Neural progenitor cell (in vitro differentiated cells): ENCODE measurements around the gene ATXN1. TPM values are rescaled to one million over a fixed set of nuclear protein-coding genes. Genes with fewer than 3 reads are reported as not detected.

Experiments used
- DNase-seq: peaks from one replicate; pipeline ENCODE4 v3.0.0-alpha.2; 2016; ENCODE audit warnings: low spot score
- H2AFZ ChIP-seq: fragments of 200-600 bp; sonication (generic); replicated peaks from 2 replicates; pipeline ENCODE4 v1.6.1; 2016; ENCODE audit warnings: antibody characterized with exemption
- H3F3A ChIP-seq: fragments of 200-600 bp; sonication (generic); 2 replicates; pipeline ENCODE4 v1.6.1; 2016; ENCODE audit warnings: antibody characterized with exemption, low read depth
- H3K27ac ChIP-seq: fragments of 200-600 bp; sonication (generic); 2 replicates; pipeline ENCODE4 v1.5.1; 2016; ENCODE audit warnings: mild to moderate bottlenecking
- H3K27me3 ChIP-seq: fragments of 200-600 bp; sonication (generic); 2 replicates; pipeline ENCODE4 v1.6.1; 2016; ENCODE audit warnings: mild to moderate bottlenecking, moderate library complexity
- H3K36me3 ChIP-seq: fragments of 200-600 bp; sonication (generic); 2 replicates; pipeline ENCODE4 v1.5.1; 2016
- H3K4me1 ChIP-seq: fragments of 200-600 bp; sonication (generic); 2 replicates; pipeline ENCODE4 v1.6.1; 2016; ENCODE audit warnings: mixed run types
- H3K4me2 ChIP-seq: fragments of 200-600 bp; sonication (generic); 2 replicates; pipeline ENCODE4 v1.6.1; 2016
- H3K4me3 ChIP-seq: fragments of 200-600 bp; sonication (generic); 2 replicates; pipeline ENCODE4 v1.5.1; 2016
- H3K79me2 ChIP-seq: fragments of 200-600 bp; sonication (generic); 2 replicates; pipeline ENCODE4 v1.6.1; 2016; ENCODE audit warnings: low read depth
- H3K9ac ChIP-seq: fragments of 200-600 bp; sonication (generic); 2 replicates; pipeline ENCODE4 v1.6.1; 2016
- H3K9me3 ChIP-seq: fragments of 200-600 bp; sonication (generic); 2 replicates; pipeline ENCODE4 v1.5.1; 2016; ENCODE audit warnings: low read depth
- H4K20me1 ChIP-seq: fragments of 200-600 bp; sonication (generic); 2 replicates; pipeline ENCODE4 v1.6.1; 2016; ENCODE audit warnings: low read depth
- H3K27ac Mint-ChIP-seq: 3 replicates; pipeline ENCODE4 v1.8.0; 2021; ENCODE audit warnings: mixed read lengths
- H3K27me3 Mint-ChIP-seq: 2 replicates; pipeline ENCODE4 v1.8.0; 2022; ENCODE audit warnings: low read depth, mild to moderate bottlenecking, inconsistent platforms, moderate library complexity, mixed read lengths; ENCODE audit not compliant: insufficient read depth
- H3K36me3 Mint-ChIP-seq: 3 replicates; pipeline ENCODE4 v1.8.0; 2021; ENCODE audit warnings: mixed read lengths
- H3K4me1 Mint-ChIP-seq: 3 replicates; pipeline ENCODE4 v1.8.0; 2021; ENCODE audit warnings: mixed read lengths
- H3K4me3 Mint-ChIP-seq: 3 replicates; pipeline ENCODE4 v1.8.0; 2021; ENCODE audit warnings: mild to moderate bottlenecking, moderate library complexity, mixed read lengths
- H3K9me3 Mint-ChIP-seq: 3 replicates; pipeline ENCODE4 v1.8.0; 2020; ENCODE audit warnings: mixed read lengths
- EZH2 ChIP-seq: fragments of 200-600 bp; sonication (generic); IDR thresholded peaks from 2 replicates; pipeline ENCODE4 v1.6.1; 2017; ENCODE audit warnings: antibody characterized with exemption, mild to moderate bottlenecking, moderate library complexity
- EZH2phosphoT487 ChIP-seq: fragments of 200-600 bp; sonication (generic); IDR thresholded peaks from 2 replicates; pipeline ENCODE4 v1.6.1; 2017; ENCODE audit warnings: antibody characterized with exemption
- total RNA-seq: library from RNA; depleted of rRNA; stranded (reverse); fragments of >200 nt; gene quantifications from 2 replicates; pipeline ENCODE4 v1.2.3, GENCODE V29; 2015; ENCODE audit warnings: low replicate concordance
- TF ChIP-seq, protein P1 (sequence below): fragments of 200-600 bp; sonication (generic); IDR thresholded peaks from 2 replicates; pipeline ENCODE4 v1.5.1; 2017; ENCODE audit warnings: antibody characterized with exemption, mild to moderate bottlenecking

ATXN1 gene
- total RNA-seq, 1 donor from 2014 or later: 3.6 TPM

DNA sequence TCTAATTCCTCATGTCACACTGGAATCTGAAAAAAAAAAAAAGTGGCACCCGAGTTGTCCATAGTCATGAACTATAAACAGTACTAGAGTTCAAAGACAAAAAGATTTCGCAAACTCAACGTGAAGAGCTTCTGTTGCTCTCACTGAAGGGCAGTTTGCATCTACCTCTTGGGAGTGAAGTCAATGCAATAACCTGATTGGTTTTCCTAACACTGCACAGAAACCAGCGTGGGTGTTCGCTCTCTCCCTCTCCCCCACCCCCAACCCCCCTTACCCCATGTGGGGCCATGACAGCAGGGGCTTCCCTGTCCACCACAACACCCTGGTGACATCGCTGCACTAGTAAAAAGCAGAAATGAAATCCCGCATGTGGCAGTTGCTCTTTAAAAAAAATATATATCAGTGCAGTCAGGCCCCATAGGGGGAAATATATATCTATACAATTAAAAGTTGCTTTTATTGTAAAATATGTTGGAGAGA lies 456.0 kb downstream of the ATXN1 start:
- Mint-ChIP-seq H3K9me3 (no peaks in the 10 kb centered on the region), H3K27me3 (peaks cover 18% of the 10 kb centered on the region), H3K4me1 (peaks cover 64% of the 10 kb centered on the region), H3K4me3 (peak overlapping the region; percentile 30), H3K36me3 (no peaks in the 10 kb centered on the region), H3K27ac (no peak overlapping the region)
- Histone ChIP-seq H3K9me3 (no peaks in the 10 kb centered on the region), H3K27ac (no peak overlapping the region), H3K27me3 (no peaks in the 10 kb centered on the region), H3K4me3 (no peak overlapping the region), H2AFZ (no peak overlapping the region), H4K20me1 (no peaks in the 10 kb centered on the region), H3K9ac (no peak overlapping the region), H3F3A (no peaks in the 10 kb centered on the region), H3K79me2 (no peaks in the 10 kb centered on the region), H3K36me3 (no peaks in the 10 kb centered on the region), H3K4me2 (no peak overlapping the region), H3K4me1 (peaks cover 10% of the 10 kb centered on the region)
- DNase-seq: no peak
- TF ChIP-seq, protein P1, sequence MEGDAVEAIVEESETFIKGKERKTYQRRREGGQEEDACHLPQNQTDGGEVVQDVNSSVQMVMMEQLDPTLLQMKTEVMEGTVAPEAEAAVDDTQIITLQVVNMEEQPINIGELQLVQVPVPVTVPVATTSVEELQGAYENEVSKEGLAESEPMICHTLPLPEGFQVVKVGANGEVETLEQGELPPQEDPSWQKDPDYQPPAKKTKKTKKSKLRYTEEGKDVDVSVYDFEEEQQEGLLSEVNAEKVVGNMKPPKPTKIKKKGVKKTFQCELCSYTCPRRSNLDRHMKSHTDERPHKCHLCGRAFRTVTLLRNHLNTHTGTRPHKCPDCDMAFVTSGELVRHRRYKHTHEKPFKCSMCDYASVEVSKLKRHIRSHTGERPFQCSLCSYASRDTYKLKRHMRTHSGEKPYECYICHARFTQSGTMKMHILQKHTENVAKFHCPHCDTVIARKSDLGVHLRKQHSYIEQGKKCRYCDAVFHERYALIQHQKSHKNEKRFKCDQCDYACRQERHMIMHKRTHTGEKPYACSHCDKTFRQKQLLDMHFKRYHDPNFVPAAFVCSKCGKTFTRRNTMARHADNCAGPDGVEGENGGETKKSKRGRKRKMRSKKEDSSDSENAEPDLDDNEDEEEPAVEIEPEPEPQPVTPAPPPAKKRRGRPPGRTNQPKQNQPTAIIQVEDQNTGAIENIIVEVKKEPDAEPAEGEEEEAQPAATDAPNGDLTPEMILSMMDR: no peak
- TF ChIP-seq EZH2 (no peak), EZH2phosphoT487 (no peak)

DNA sequence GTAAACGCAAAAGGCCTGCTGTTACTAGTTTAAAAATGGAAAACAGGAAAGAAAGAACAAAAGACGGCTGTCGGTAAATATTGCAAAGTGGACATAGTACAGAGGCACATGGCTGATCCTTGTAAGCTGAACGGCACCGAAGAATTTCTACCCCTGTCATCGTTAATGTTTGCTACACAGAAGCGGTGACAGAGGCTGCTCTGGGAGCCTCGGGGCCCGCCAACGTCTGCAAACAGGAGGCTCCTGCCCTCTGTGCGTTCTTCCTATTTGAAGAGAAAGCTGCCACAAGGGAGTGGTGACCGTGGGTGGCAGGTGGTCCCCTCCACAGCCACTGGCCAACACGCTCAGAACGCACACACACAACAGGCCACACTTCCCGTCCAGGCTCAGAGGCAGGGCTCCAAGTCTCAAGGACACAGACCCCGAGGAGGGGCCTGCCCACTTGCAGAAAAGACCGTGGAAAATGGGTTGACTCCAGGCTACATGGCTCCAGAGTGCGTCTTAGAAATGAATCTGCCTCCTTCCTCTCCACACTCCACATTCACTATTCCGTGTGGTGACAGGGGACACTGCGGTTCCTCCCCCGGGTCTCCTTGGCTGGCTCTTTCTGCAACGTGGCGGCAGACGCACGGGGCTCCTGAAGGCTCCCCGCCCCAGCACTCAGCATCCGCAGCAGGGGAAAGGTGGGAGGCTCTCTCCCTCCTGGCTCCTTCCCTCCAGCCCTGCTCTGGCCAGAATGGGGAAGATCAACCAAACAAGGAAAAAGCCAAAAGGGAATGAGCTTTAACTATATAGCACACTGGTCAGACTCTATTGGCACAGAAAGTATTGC lies 458.3 kb downstream of the ATXN1 start:
- Mint-ChIP-seq H3K36me3 (no peaks in the 10 kb centered on the region), H3K27ac (no peak overlapping the region), H3K4me3 (no peak overlapping the region), H3K4me1 (peaks cover 64% of the 10 kb centered on the region), H3K27me3 (peaks cover 24% of the 10 kb centered on the region), H3K9me3 (no peaks in the 10 kb centered on the region)
- no peaks in the 10 kb centered on the region for H3K9me3 ChIP-seq
- TF ChIP-seq EZH2phosphoT487 (no peak), EZH2 (no peak)
- TF ChIP-seq, protein P1: no peak
- no peaks in the 10 kb centered on the region for H4K20me1 ChIP-seq
- H3K79me2 ChIP-seq: no peaks in the 10 kb centered on the region
- peak overlapping the region; percentile 69 for H2AFZ ChIP-seq
- no peak overlapping the region for H3K4me3 ChIP-seq
- DNase-seq: peak; percentile 39
- peaks cover 10% of the 10 kb centered on the region for H3K4me1 ChIP-seq
- H3K4me2 ChIP-seq: peak overlapping the region; percentile 32
- H3K27me3 ChIP-seq: no peaks in the 10 kb centered on the region
- H3K36me3 ChIP-seq: no peaks in the 10 kb centered on the region
- no peak overlapping the region for H3K27ac ChIP-seq
- H3K9ac ChIP-seq: no peak overlapping the region
- no peaks in the 10 kb centered on the region for H3F3A ChIP-seq

DNA sequence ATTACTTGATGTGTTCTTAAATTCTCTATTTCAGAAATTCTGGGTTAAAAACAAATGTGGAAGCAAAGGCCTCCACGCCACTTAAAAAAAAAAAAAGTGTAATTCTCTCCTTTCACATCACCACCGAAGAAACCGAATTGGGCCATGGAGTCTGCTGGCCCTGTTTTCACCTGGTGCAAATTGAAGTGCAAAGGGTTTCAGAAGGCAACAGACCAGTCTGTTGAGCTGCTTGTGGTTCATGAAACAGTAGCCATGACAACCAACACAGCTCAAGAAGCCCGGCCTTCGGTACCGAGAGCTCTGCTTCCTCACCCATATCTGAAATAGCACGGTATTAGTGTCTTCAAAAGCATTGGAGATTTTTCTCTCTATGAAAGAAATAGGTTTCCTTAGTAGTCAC lies 459.7 kb downstream of the ATXN1 start:
- Histone ChIP-seq H3K4me2 (no peak overlapping the region), H4K20me1 (no peaks in the 10 kb centered on the region), H3K27me3 (no peaks in the 10 kb centered on the region), H3K27ac (no peak overlapping the region), H3K79me2 (no peaks in the 10 kb centered on the region), H3K9ac (no peak overlapping the region), H3K36me3 (no peaks in the 10 kb centered on the region), H3K4me1 (peaks cover 10% of the 10 kb centered on the region), H3K9me3 (no peaks in the 10 kb centered on the region), H3K4me3 (no peak overlapping the region), H2AFZ (no peak overlapping the region), H3F3A (no peaks in the 10 kb centered on the region)
- H3K4me1 Mint-ChIP-seq: peaks cover 59% of the 10 kb centered on the region
- no peak overlapping the region for H3K4me3 Mint-ChIP-seq
- TF ChIP-seq, protein P1: no peak
- TF ChIP-seq EZH2phosphoT487: no peak
- no peak for TF ChIP-seq EZH2
- no peak for DNase-seq
- H3K27ac Mint-ChIP-seq: no peak overlapping the region
- H3K9me3 Mint-ChIP-seq: no peaks in the 10 kb centered on the region
- peaks cover 21% of the 10 kb centered on the region for H3K27me3 Mint-ChIP-seq
- no peaks in the 10 kb centered on the region for H3K36me3 Mint-ChIP-seq
